GM08714 (cell line): ENCODE measurements around the gene RTN4R.

ENCODE experiments used
- H3K4me3 ChIP-seq: fragments of 200-500 bp; sonication (Bioruptor generic); 2 replicates; pipeline ENCODE4 v1.5.1; 2014; ENCODE audit warnings: mild to moderate bottlenecking, low read length, inconsistent platforms
- ZNF274 ChIP-seq: IDR thresholded peaks from 2 replicates; pipeline ENCODE4 v1.6.1; 2012; ENCODE audit warnings: mild to moderate bottlenecking, low read depth, low read length

RTN4R gene

GRCh38 chr22:20214853-20215252 lies 53.3 kb downstream of the RTN4R start:
- no peak for TF ChIP-seq ZNF274
- no peak overlapping the region for H3K4me3 ChIP-seq

- TF ChIP-seq ZNF274: no peak
- no peak overlapping the region for H3K4me3 ChIP-seq
Measured at GRCh38 chr22:20213833-20214708, 54.0 kb downstream of the RTN4R start.

- no peak for TF ChIP-seq ZNF274
- H3K4me3 ChIP-seq: no peak overlapping the region
Measured at GRCh38 chr22:20212754-20213699, 55.1 kb downstream of the RTN4R start.

GRCh38 chr22:20211997-20212753 lies 55.9 kb downstream of the RTN4R start:
- H3K4me3 ChIP-seq: no peak overlapping the region
- TF ChIP-seq ZNF274: no peak

DNA sequence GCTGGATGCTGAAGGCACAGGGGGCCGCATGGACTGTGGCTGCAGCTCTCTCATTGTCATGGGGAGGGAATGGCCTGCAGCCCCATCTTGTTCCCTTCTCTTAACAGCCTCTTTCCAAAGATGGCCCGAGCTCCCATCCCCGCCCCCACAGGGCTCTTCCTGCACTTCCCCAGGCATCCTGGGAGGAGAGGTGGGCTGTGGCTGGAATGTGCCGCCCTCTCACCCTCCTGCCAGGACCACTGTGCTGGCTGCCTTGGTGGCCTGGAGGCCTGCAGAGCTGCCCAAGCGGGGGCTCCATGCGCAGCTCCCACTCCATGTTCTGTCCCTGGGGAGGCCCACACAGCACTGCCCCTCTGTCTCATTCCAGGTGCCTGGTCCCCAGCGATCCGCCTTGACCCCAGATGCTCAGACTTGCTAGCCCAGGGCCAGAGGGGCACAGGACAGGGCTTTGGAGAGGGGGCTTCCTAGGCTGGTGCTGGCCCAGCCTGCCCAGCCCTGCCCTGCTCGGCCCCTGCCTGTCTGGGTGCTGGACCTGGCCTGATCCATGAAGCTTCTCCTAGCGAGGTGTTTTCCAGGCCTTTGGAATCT lies 56.6 kb downstream of the RTN4R start:
- TF ChIP-seq ZNF274: no peak
- H3K4me3 ChIP-seq: no peak overlapping the region

DNA sequence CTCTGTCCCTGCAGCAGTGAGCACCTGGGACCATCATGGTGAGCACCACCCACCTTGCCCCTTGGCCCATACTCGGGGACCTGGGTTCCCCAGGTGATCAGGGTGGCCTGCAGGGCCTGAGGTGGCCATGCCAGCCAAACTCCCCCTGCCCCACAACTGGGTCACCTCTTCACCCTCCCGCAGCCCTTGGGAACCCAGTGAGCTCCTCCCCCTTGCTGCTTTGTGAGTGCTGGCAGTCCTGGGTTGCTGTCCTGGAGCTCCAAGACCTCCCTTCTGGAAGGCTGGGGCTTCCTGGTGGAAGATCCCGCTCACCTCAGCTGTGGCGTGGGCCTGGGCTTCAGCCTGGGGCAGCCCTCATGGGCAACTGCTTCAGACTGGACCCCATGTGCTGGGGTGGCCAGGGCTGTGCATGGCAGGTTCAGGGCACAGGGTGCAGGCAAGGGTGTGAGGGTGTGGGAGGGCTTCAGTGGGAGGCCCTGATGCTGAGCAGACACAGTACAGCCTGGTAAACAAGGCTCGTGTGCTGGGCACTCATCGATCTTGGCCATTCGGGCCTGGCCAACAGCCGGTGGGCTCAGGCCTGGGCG lies 57.6 kb downstream of the RTN4R start:
- H3K4me3 ChIP-seq: no peak overlapping the region
- TF ChIP-seq ZNF274: no peak

GRCh38 chr22:20209761-20210250 lies 58.3 kb downstream of the RTN4R start:
- H3K4me3 ChIP-seq: no peak overlapping the region
- TF ChIP-seq ZNF274: no peak

- TF ChIP-seq ZNF274: no peak
- no peak overlapping the region for H3K4me3 ChIP-seq
Measured at GRCh38 chr22:20208713-20209310, 59.3 kb downstream of the RTN4R start.

DNA sequence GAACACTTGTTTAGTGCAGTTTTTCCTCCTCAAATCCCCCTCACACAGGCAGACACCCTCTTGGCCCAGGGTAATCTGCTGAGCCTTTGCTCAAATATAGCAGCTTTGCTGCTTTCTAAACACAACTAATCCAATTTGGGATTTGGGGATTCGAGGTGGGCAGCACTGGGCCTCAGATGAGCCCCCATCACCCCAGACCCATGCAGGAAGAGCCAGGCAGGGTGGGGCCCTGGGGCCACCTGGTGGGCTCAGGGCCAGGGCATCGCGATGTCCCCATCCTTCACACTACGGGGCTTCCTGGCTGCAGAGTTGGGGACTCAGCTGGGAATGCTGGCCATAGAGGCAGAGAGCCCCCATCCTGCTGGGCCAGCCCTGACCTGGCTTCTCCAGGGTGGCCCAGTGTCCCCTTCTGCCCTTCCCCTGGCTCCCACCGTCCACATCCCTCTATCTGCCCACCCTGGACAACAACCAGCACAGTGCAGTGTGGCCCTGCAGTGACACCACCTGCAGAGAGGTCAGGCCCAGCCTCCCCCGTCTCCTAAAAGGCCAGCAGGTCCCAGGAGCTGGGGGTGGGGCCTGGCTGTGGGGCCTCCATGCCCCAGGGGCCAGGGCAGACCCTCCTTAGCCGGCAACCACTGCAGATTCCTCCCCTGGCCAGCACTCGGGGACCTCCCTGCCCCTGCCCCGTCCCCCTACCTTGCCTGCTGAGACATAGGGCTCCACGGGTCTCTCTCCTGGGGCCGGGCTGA lies 60.7 kb downstream of the RTN4R start:
- peak overlapping the region; percentile 74; the same call in 1 of the 2 replicates for H3K4me3 ChIP-seq
- no peak for TF ChIP-seq ZNF274

GRCh38 chr22:20206709-20207215 lies 61.4 kb downstream of the RTN4R start:
- no peak for TF ChIP-seq ZNF274
- peak overlapping the region; percentile 74 for H3K4me3 ChIP-seq

- TF ChIP-seq ZNF274: no peak
- H3K4me3 ChIP-seq: peak overlapping the region; percentile 74
Measured at GRCh38 chr22:20205964-20206708, 62.0 kb downstream of the RTN4R start.
